ENCODE measurements around the gene BTBD10.

BTBD10 gene

DNA sequence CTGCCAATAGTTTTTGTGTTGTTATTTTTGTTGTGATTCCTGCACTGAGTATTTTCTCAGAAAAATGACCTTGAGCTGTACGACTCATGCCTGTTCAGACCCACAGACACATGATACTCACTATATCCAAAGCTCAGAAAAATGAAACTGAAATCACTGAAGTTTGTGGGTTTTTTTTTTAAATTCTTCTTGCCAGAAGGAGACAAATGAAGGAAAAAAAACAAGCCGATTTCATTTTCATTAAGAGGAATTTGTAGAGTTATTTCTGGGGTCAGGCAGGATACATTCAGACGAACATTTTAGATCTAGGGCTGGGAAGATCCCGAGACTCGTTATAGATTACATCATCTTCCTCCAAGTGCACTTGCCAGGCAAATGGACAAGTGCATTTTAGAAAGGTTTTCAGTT is 125.0 kb downstream of the BTBD10 start:
- no peak for DNase-seq

Measured in activated T-cell treated with anti-CD3 and anti-CD28 coated beads, Interleukin-2, amount 50 U/mL, for 48 hours (primary cell).